Lower lobe of right lung (tissue), 2 donors: ENCODE data around the gene AHR. TPM values are rescaled to one million over a fixed set of nuclear protein-coding genes. Genes with fewer than 3 reads are reported as not detected.

ENCODE experiments used
- ATAC-seq, 2 donors: fragments of 200-7000 bp; cut with Tn5 transposase; one replicate each; pipeline ENCODE4 v1.9.1; 2020 to 2022; ENCODE audit warnings: mild to moderate bottlenecking in 2 of 2, moderate library complexity in 2 of 2
- DNase-seq: peaks from one replicate; pipeline ENCODE4 v3.0.0-alpha.2; 2020
- H3K27ac ChIP-seq: fragments of 200-600 bp; one replicate; pipeline ENCODE4 v1.8.0; 2022
- H3K27me3 ChIP-seq: fragments of 200-600 bp; one replicate; pipeline ENCODE4 v1.8.0; 2022; ENCODE audit warnings: low read depth
- H3K36me3 ChIP-seq: fragments of 200-600 bp; one replicate; pipeline ENCODE4 v1.8.0; 2022; ENCODE audit warnings: mild to moderate bottlenecking
- H3K4me1 ChIP-seq: fragments of 200-600 bp; one replicate; pipeline ENCODE4 v1.8.0; 2022
- H3K4me3 ChIP-seq: fragments of 200-600 bp; one replicate; pipeline ENCODE4 v1.8.0; 2022; ENCODE audit warnings: mild to moderate bottlenecking
- H3K9me3 ChIP-seq: fragments of 200-600 bp; one replicate; pipeline ENCODE4 v1.8.0; 2022
- CTCF ChIP-seq: fragments of 200-600 bp; IDR thresholded peaks from one replicate; pipeline ENCODE4 v1.8.0; 2022; ENCODE audit warnings: antibody characterized with exemption, mild to moderate bottlenecking
- intact Hi-C: fragments of 100-400 bp; cut with DNase I; formaldehyde crosslinking; loops from one replicate; pipeline ENCODE4 v1.11.0; 2022
- total RNA-seq: library from RNA; stranded (reverse); fragmentation: NEBNext Ultra II Directional; extraction: Animal tissue kit (Norgen Biotek cat#: 25700); gene quantifications from one replicate; pipeline ENCODE4 v1.2.1, GENCODE V29; 2021
- donor health status: DM: no; HTN: yes; CAD: no; lungs with severe emphysema.

Gene AHR
- total RNA-seq, 1 donor from 2014 or later, result 132 TPM

GRCh38 chr7:17354473-17354872, 56.0 kb downstream of the AHR start:
- ATAC-seq, result peak; percentile 35 to 60
- TF ChIP-seq CTCF, result no peak
- intact Hi-C loops, result no loop called here
- DNase-seq, result no peak
- no peaks in the 10 kb centered on the region for H3K9me3 ChIP-seq
- no peaks in the 10 kb centered on the region for H3K27me3 ChIP-seq
- H3K36me3 ChIP-seq, result no peaks in the 10 kb centered on the region
- no peak overlapping the region for H3K27ac ChIP-seq
- no peak overlapping the region for H3K4me3 ChIP-seq
- H3K4me1 ChIP-seq, result no peaks in the 10 kb centered on the region

GRCh38 chr7:17355050-17355449, 56.6 kb downstream of the AHR start:
- TF ChIP-seq CTCF, result no peak
- intact Hi-C loops, result no loop called here
- no peak for ATAC-seq

GRCh38 chr7:17357952-17358351, 59.5 kb downstream of the AHR start:
- H3K36me3 ChIP-seq, result no peaks in the 10 kb centered on the region
- no peak overlapping the region for H3K4me3 ChIP-seq
- intact Hi-C loops, result no loop called here
- no peak overlapping the region for H3K27ac ChIP-seq
- H3K9me3 ChIP-seq, result no peaks in the 10 kb centered on the region
- no peak for TF ChIP-seq CTCF
- DNase-seq (no peak), ATAC-seq (no peak)
- H3K4me1 ChIP-seq, result no peaks in the 10 kb centered on the region
- no peaks in the 10 kb centered on the region for H3K27me3 ChIP-seq

More at GRCh38 chr7:17355050-17355449, 56.6 kb downstream of the AHR start:
- Histone ChIP-seq H3K4me3 (no peak overlapping the region), H3K36me3 (no peaks in the 10 kb centered on the region), H3K27ac (no peak overlapping the region), H3K9me3 (no peaks in the 10 kb centered on the region), H3K4me1 (no peaks in the 10 kb centered on the region), H3K27me3 (no peaks in the 10 kb centered on the region)
- no peak for DNase-seq

DNA sequence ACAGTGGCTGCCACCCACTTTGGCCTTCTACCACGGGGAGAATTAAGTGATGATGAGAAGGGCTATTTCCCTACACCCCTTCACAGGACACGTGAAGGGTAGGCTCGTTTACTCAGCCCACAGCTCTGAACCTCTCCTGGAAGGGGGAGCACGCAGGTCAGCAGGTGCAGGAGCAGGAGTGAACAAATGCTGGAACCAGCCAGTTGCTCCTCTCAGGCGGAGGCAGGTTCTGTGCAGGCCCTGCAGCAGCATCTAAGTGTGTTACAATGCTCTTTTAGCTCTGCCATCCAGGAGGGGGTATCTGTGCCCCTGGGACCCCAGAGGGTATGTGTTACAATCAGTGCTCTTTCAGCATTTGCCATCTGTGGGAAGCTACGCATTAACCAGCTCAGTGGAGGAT, 61.2 kb downstream of the AHR start:
- H3K27ac ChIP-seq, result no peak overlapping the region
- intact Hi-C loops, result no loop called here
- H3K4me1 ChIP-seq, result no peaks in the 10 kb centered on the region
- ATAC-seq, result no peak
- no peak for TF ChIP-seq CTCF
- no peaks in the 10 kb centered on the region for H3K27me3 ChIP-seq
- no peak overlapping the region for H3K4me3 ChIP-seq
- no peaks in the 10 kb centered on the region for H3K9me3 ChIP-seq
- DNase-seq, result no peak
- no peaks in the 10 kb centered on the region for H3K36me3 ChIP-seq

GRCh38 chr7:17362439-17363105, 64.1 kb downstream of the AHR start:
- Histone ChIP-seq H3K9me3 (no peaks in the 10 kb centered on the region), H3K4me3 (no peak overlapping the region), H3K36me3 (no peaks in the 10 kb centered on the region), H3K27me3 (no peaks in the 10 kb centered on the region), H3K27ac (no peak overlapping the region), H3K4me1 (no peaks in the 10 kb centered on the region)
- no peak for TF ChIP-seq CTCF
- no peak for ATAC-seq
- intact Hi-C loops, result no loop called here
- no peak for DNase-seq
